Breast epithelium (tissue), 3 donors: ENCODE results near the gene MREG.

Experiments
- CTCF ChIP-seq, 3 donors: fragments of 450-650 bp; IDR thresholded peaks; one replicate each; pipeline ENCODE4 v1.5.1; 2016 to 2017; ENCODE audit warnings: antibody characterized with exemption in 3 of 3, mild to moderate bottlenecking in 3 of 3, moderate library complexity in 3 of 3
- POLR2AphosphoS5 ChIP-seq, 3 donors: sonication (generic); formaldehyde crosslinking; IDR thresholded peaks; one replicate each; pipeline ENCODE4 v1.6.1; 2017; ENCODE audit warnings: antibody characterized with exemption in 3 of 3

- TF ChIP-seq POLR2AphosphoS5 (IDR thresholded peaks at IDR 0.05) (no peak), CTCF (IDR thresholded peaks at IDR 0.05) (no peak)
Measured at GRCh38 chr2:216039918-216040317, 26.6 kb upstream of the MREG start.
